Measurements from ENCODE around the gene DOCK4.

DOCK4 gene

DNA sequence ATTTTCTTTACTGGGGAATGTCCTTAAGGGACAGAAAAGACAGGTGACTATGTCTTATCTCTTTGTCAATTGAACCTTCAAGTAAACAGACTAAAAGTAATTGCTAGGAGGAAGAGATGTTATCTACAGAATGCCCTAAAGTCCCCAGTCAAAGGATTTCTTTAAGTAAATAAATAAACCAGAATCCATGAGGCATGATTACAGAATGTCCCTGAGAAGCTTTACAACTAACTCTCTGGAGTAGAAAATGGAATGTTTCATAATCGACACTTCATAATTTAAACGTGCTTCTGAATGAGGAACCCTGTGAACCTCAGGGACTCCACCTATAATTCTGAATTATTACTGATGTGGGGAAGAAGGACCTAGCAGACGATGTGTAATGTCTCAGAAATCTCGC, 456.0 kb downstream of the DOCK4 start:
- no peak overlapping the region for H3K4me3 ChIP-seq (ENCODE audit: low read depth, low read length)
- no peaks in the 10 kb centered on the region for H3K27me3 ChIP-seq (ENCODE audit: insufficient read depth, low read depth, severe bottlenecking)
- no peak for TF ChIP-seq CTCF (IDR thresholded peaks at IDR 0.05; ENCODE audit: low read depth, low read length)
- no peak overlapping the region for H3K27ac ChIP-seq
- H3K36me3 ChIP-seq, result no peaks in the 10 kb centered on the region
- no peaks in the 10 kb centered on the region for H3K9me3 ChIP-seq (ENCODE audit: severe bottlenecking)
- DNase-seq, result no peak

- no peak overlapping the region for H3K4me3 ChIP-seq (ENCODE audit: low read depth, low read length)
- TF ChIP-seq CTCF (IDR thresholded peaks at IDR 0.05; ENCODE audit: low read depth, low read length), result no peak
- no peak overlapping the region for H3K27ac ChIP-seq
- DNase-seq, result no peak
- H3K36me3 ChIP-seq, result no peaks in the 10 kb centered on the region
- no peaks in the 10 kb centered on the region for H3K27me3 ChIP-seq (ENCODE audit: insufficient read depth, low read depth, severe bottlenecking)
- H3K9me3 ChIP-seq (ENCODE audit: severe bottlenecking), result no peaks in the 10 kb centered on the region
These were observed 456.6 kb downstream of the DOCK4 start for GRCh38 chr7:111749625-111750024.

GRCh38 chr7:111747718-111748117, 458.5 kb downstream of the DOCK4 start:
- Histone ChIP-seq H3K9me3 (ENCODE audit: severe bottlenecking) (no peaks in the 10 kb centered on the region), H3K4me3 (ENCODE audit: low read depth, low read length) (no peak overlapping the region), H3K27ac (no peak overlapping the region), H3K36me3 (no peaks in the 10 kb centered on the region), H3K27me3 (ENCODE audit: insufficient read depth, low read depth, severe bottlenecking) (no peaks in the 10 kb centered on the region)
- DNase-seq, result no peak
- no peak for TF ChIP-seq CTCF (IDR thresholded peaks at IDR 0.05; ENCODE audit: low read depth, low read length)

GRCh38 chr7:111746950-111747349, 459.2 kb downstream of the DOCK4 start:
- Histone ChIP-seq H3K27me3 (ENCODE audit: insufficient read depth, low read depth, severe bottlenecking) (no peaks in the 10 kb centered on the region), H3K36me3 (no peaks in the 10 kb centered on the region), H3K9me3 (ENCODE audit: severe bottlenecking) (no peaks in the 10 kb centered on the region), H3K4me3 (ENCODE audit: low read depth, low read length) (no peak overlapping the region), H3K27ac (no peak overlapping the region)
- DNase-seq, result no peak
- no peak for TF ChIP-seq CTCF (IDR thresholded peaks at IDR 0.05; ENCODE audit: low read depth, low read length)

DNA sequence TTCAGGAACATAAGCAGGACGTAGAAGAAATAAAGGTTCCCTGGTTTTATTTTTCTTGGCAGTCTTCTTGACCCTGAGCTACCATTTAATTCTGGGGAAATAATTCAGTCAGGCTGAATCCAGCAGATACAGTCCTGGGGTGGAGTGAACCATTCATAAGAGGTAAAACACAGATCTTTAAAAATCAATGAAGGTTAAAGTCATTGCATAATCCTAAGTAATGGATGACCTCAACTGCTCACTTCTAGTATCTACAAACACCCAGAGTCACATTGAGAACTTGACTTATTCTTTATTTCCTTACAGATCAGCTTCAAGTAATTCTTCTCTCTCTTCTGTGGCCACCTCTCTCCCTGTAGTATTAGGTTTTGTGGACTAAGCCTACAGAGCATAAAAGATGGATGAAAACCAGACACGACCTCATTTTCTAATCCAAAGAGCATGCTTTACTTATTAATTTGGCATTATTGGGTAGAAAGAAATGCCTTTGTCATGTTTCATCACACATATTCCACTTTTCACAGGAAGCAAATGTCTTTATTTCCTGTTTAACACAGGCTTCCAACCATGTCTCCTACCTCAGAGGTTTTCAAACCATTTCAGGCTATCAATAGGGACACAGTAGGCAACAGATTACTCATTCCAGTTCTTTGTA, 461.6 kb downstream of the DOCK4 start:
- Histone ChIP-seq H3K27me3 (ENCODE audit: insufficient read depth, low read depth, severe bottlenecking) (no peaks in the 10 kb centered on the region), H3K4me3 (ENCODE audit: low read depth, low read length) (no peak overlapping the region), H3K27ac (no peak overlapping the region), H3K36me3 (no peaks in the 10 kb centered on the region), H3K9me3 (ENCODE audit: severe bottlenecking) (no peaks in the 10 kb centered on the region)
- DNase-seq, result no peak
- no peak for TF ChIP-seq CTCF (IDR thresholded peaks at IDR 0.05; ENCODE audit: low read depth, low read length)

DNA sequence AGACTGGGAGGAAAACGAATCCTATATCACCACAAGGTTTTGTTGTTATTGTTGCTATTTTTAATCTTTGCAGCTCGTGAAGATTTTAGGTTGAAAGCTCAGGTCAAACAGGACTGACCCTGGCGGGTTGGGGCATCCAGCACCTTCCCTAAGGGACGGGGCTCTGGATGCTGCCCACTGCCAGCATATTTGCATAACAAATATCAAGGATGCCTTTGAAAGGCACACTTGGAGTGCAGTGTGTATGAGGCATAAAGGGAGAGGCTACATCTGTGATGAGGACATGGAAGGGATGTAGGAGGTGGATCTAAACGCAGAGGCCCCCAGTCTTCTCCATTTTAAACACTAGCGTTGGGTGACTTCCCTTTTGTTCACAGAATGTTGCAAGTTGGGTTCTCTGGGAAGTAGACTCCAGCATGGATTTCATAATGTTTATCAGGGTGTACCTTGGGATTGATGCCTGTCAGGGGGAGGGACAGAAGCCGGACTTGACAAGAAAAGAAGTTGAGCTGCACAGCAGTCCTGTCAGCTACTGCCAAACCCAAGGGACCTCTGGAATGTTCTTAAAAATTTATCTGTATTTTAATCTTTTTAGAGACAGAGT, 462.9 kb downstream of the DOCK4 start:
- Histone ChIP-seq H3K27ac (no peak overlapping the region), H3K27me3 (ENCODE audit: insufficient read depth, low read depth, severe bottlenecking) (no peaks in the 10 kb centered on the region), H3K9me3 (ENCODE audit: severe bottlenecking) (no peaks in the 10 kb centered on the region), H3K4me3 (ENCODE audit: low read depth, low read length) (no peak overlapping the region), H3K36me3 (no peaks in the 10 kb centered on the region)
- no peak for DNase-seq
- no peak for TF ChIP-seq CTCF (IDR thresholded peaks at IDR 0.05; ENCODE audit: low read depth, low read length)

All from WERI-Rb-1 (cell line).